ENCODE data around the gene DUSP9. TPM values are rescaled to one million over a fixed set of nuclear protein-coding genes. Genes with fewer than 3 reads are reported as not detected.

DUSP9 gene
- total RNA-seq, 2 donors from 2014 or later, result 3.5 TPM; not detected in 1

GRCh38 chrX:153638436-153639176 is 8.4 kb upstream of the DUSP9 start:
- H3K9me3 ChIP-seq, result no peaks in the 10 kb centered on the region
- H3K27ac ChIP-seq, result no peak overlapping the region
- no peak for TF ChIP-seq POLR2AphosphoS5 (IDR thresholded peaks at IDR 0.05)
- TF ChIP-seq CTCF (IDR thresholded peaks at IDR 0.05), result no peak
- TF ChIP-seq POLR2A (IDR thresholded peaks at IDR 0.05), result no peak
- WGBS, result 63% methylated on average over 9 of the region's 20 CpGs
- no peak for DNase-seq (ENCODE audit: low spot score)
- intact Hi-C loops (cut with DNase I), result no loop called here
- H3K36me3 ChIP-seq, result no peaks in the 10 kb centered on the region
- no peaks in the 10 kb centered on the region for H3K27me3 ChIP-seq (replicated peaks; ENCODE audit: insufficient read depth)
- H3K4me1 ChIP-seq (replicated peaks), result no peaks in the 10 kb centered on the region
- H3K4me3 ChIP-seq, result no peak overlapping the region

- intact Hi-C loops (cut with DNase I), result no loop called here
- Histone ChIP-seq H3K27me3 (replicated peaks; ENCODE audit: insufficient read depth) (no peaks in the 10 kb centered on the region), H3K27ac (no peak overlapping the region), H3K4me3 (no peak overlapping the region), H3K9me3 (no peaks in the 10 kb centered on the region), H3K36me3 (no peaks in the 10 kb centered on the region), H3K4me1 (replicated peaks) (no peaks in the 10 kb centered on the region)
- 79% methylated on average over 15 of the region's 28 CpGs for WGBS
- TF ChIP-seq POLR2A (IDR thresholded peaks at IDR 0.05) (no peak), CTCF (IDR thresholded peaks at IDR 0.05) (no peak)
- no peak for DNase-seq (ENCODE audit: low spot score)
Observed at GRCh38 chrX:153639177-153640044, 7.6 kb upstream of the DUSP9 start.

DNA sequence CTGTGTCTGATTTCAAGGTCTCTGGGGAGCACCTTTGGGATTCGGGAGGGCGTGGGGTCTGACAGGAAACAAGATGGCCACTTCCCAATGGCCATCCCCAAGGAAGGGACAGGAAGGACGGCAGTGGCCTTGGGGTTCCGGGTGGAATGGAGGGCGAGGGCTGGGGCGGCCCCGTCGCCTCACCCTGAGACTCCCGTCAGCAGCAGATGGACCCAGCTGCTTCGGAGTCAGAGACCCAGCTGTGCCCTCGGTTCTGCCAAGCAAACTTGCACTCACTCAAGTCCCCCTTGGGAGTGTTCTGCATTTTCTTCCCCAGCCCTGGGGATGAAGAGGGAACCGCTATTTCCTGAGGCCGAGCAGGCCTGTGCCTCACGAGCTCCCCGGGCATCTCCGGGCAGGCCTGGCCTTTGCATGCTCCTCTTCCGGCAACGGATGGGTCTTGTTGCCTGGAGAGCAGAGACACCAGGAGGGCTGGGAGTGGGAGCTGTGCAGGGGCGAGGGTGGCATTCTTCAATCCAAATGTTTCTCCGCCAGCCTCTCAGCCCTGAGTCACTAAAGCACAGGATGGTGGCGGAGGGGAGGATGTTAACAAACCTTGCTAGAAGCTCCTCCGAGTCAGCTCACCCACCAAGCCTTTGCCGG is 6.8 kb upstream of the DUSP9 start:
- no peak overlapping the region for H3K27ac ChIP-seq
- no peaks in the 10 kb centered on the region for H3K36me3 ChIP-seq
- intact Hi-C loops (cut with DNase I), result no loop called here
- no peaks in the 10 kb centered on the region for H3K9me3 ChIP-seq
- H3K27me3 ChIP-seq (replicated peaks; ENCODE audit: insufficient read depth), result no peaks in the 10 kb centered on the region
- no peak overlapping the region for H3K4me3 ChIP-seq
- no peaks in the 10 kb centered on the region for H3K4me1 ChIP-seq (replicated peaks)
- TF ChIP-seq POLR2AphosphoS5 (IDR thresholded peaks at IDR 0.05) (no peak), CTCF (IDR thresholded peaks at IDR 0.05) (no peak), POLR2A (IDR thresholded peaks at IDR 0.05) (no peak)
- DNase-seq (ENCODE audit: low spot score), result no peak
- WGBS, result 92% methylated on average over 10 of the region's 23 CpGs

DNA sequence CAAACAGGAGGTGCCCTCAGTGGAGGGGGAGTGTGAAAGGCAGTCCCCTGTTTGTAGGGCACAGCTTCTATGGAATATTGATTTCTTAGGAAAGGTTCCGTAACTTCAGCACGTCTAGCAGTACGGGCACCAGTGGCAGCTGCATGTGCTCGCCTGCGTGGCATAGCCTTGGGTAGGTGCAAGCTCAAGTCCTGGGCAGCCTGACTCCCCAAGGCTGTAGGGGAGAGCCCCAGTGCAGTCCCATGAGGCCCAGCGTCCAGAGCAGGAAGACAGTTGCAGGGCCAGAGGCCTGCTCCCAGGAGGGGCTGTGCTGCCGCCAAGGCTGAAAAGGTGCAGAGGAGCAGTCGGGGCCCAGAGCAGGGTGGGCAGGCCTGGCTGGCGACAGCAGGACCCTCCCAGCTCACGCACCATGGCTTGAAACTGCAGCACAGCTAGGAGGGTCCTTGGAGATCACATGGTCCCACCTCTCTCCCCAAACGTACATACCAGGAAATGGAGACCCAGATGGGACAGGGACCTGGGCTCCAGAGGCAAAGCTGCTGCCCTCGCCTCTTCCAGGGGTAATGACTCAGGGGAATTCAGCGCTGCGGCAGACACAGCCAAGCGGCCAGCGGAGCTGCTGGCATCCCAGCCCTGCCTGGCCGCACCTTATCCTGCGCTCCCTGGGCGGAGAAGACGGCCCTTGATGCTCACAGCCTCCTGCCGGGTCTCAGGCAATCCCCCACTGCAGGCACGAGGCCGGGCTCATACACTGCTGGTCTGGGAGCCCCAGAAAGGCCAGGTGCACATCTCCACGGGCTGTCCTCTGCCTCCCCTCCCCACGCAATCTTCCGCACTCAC is 6.0 kb upstream of the DUSP9 start:
- H3K27me3 ChIP-seq (replicated peaks; ENCODE audit: insufficient read depth), result no peaks in the 10 kb centered on the region

More for the DNA sequence above, 6.0 kb upstream of the DUSP9 start:
- no peak for DNase-seq (ENCODE audit: low spot score)
- no peak overlapping the region for H3K27ac ChIP-seq
- no peaks in the 10 kb centered on the region for H3K9me3 ChIP-seq
- WGBS, result 66% methylated on average over 12 of the region's 26 CpGs
- TF ChIP-seq POLR2A (IDR thresholded peaks at IDR 0.05), result no peak
- H3K36me3 ChIP-seq, result no peaks in the 10 kb centered on the region
- intact Hi-C loops (cut with DNase I), result no loop called here
- H3K4me3 ChIP-seq, result no peak overlapping the region
- no peaks in the 10 kb centered on the region for H3K4me1 ChIP-seq (replicated peaks)

Measured in prostate gland (tissue), 2 donors.